AG04449 (cell line): Measurements from ENCODE around the gene TWSG1.

ENCODE experiments used
- CTCF ChIA-PET: fragments of 350-600 bp; formaldehyde crosslinking; extraction: SDS; loops from one replicate; lab custom pipeline; 2021; ENCODE audit warnings: antibody characterized with exemption; lab: Yijun Ruan, JAX
- POLR2A ChIA-PET: fragments of 400-600, 350-600 bp; formaldehyde crosslinking; extraction: SDS; loops from one replicate; lab custom pipeline; 2020; ENCODE audit warnings: antibody characterized with exemption, inconsistent platforms; lab: Yijun Ruan, JAX
- DNase-seq: peaks from one replicate; pipeline ENCODE4 v3.0.0-alpha.2; 2010; ENCODE audit warnings: low read depth, low spot score
- H3K4me3 ChIP-seq: 2 replicates; pipeline ENCODE4 v1.5.1; 2011; ENCODE audit warnings: low read depth, mild to moderate bottlenecking, control low read depth, low read length
- TF ChIP-seq, protein P1 (sequence below): IDR thresholded peaks from one replicate; pipeline ENCODE4 v1.5.1; 2011; ENCODE audit warnings: mild to moderate bottlenecking, moderate library complexity, low read length, control low read depth, inconsistent platforms; ENCODE audit not compliant: insufficient read depth; ENCODE audit errors: missing control alignments

TWSG1 gene

GRCh38 chr18:9293948-9294347, 40.6 kb upstream of the TWSG1 start:
- no peak overlapping the region for H3K4me3 ChIP-seq
- no peak for DNase-seq
- POLR2A ChIA-PET: no interaction called here
- TF ChIP-seq, protein P1, sequence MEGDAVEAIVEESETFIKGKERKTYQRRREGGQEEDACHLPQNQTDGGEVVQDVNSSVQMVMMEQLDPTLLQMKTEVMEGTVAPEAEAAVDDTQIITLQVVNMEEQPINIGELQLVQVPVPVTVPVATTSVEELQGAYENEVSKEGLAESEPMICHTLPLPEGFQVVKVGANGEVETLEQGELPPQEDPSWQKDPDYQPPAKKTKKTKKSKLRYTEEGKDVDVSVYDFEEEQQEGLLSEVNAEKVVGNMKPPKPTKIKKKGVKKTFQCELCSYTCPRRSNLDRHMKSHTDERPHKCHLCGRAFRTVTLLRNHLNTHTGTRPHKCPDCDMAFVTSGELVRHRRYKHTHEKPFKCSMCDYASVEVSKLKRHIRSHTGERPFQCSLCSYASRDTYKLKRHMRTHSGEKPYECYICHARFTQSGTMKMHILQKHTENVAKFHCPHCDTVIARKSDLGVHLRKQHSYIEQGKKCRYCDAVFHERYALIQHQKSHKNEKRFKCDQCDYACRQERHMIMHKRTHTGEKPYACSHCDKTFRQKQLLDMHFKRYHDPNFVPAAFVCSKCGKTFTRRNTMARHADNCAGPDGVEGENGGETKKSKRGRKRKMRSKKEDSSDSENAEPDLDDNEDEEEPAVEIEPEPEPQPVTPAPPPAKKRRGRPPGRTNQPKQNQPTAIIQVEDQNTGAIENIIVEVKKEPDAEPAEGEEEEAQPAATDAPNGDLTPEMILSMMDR: no peak
- CTCF ChIA-PET: no interaction called here

DNA sequence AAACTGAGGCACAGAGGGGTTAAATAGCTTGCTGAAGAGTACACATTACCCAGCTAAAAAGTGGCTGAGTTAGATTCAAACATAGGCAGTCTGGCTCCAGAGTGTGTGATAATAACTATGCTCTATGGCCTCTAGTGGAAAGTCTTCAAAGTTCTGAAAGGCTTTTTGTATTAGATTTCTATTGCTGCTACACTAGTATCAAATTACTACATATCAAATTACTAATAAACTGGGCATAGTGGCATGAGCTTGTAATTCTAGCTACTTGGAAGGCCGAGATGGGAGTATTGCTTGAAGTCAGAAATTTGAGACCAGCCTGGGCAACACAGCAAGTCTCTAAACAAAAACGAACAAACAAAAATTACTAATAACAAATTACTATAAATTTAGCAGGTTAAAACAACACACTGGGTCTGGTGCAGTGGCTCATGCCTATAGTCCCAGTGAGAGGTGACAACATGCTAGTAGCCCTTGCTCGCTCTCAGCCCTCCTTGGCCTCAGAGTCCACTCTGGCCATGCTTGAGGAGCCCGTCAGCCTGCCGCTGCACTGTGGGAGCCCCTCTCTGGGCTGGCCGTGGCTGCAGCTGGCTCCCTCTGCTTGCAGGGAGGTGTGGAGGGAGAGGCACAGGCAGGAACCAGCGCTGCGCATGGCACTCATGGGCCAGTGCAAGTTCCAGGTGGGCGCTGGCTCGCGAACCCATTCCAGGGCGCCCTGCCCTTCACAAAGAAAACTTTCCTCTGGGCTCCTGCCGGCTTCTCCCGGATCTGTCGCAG, 38.2 kb upstream of the TWSG1 start:
- DNase-seq: no peak
- CTCF ChIA-PET: interaction anchor here (1.1 kb wide), 1 partner anchor 220 kb away, joined by 4 read pairs; no protein-coding TSS in a partner anchor
- TF ChIP-seq, protein P1: no peak
- POLR2A ChIA-PET: no interaction called here
- no peak overlapping the region for H3K4me3 ChIP-seq

DNA sequence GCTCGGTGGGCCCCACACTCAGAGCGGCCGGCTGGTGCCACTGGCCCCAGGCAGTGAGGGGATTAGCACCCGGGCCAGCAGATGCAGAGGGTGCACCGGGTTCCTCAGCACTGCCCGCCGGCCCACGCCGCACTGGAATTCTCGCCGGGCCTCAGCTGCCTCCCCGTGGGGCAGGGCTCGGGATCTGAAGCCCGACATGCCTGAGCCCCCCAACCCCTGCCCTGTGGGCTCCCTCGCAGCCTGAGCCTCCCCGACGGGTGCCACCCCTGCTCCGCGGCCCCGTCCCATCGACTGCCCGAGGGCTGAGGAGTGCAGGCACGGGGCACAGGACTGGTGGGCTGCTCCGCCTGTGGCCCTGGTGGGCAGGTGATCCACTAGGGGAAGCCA, 37.6 kb upstream of the TWSG1 start:
- H3K4me3 ChIP-seq: no peak overlapping the region
- POLR2A ChIA-PET: no interaction called here
- DNase-seq: no peak

DNA sequence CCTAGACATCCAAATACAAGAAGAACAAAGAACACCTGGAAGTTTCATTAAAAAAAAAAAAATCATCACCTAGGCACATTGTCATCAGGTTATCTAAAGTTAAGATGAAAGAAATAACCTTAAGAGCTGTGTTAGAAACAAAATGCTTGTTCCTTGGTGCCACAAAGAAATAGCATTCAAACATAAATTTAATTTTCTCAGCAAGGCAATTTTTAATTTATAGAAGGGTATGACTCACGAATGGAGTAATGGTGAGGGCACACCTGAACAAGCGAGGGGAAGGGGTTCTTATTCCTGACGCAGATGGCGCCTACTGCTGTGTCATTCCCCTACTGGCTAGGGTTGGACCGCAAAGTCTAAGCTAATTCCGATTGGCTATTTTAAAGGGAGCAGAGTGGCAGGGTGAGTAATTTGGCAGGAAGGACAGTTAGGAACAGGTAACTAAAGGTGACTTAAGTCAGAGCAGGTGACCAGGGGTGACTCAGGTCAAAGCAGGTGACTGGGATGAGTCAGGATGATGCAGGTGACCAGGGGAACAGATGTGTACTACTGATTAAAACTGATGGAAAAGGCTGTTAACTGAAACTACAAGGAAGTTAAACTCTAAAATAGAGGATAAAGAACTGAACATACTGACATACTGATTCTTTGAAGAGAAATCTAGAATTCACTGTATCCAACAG, 30.0 kb upstream of the TWSG1 start:
- ChIA-PET POLR2A (no interaction called here), CTCF (no interaction called here)
- TF ChIP-seq, protein P1: no peak
- DNase-seq: no peak
- H3K4me3 ChIP-seq: no peak overlapping the region

More for the DNA sequence above, 37.6 kb upstream of the TWSG1 start:
- CTCF ChIA-PET: no interaction called here
- TF ChIP-seq, protein P1: no peak

- CTCF ChIA-PET: no interaction called here
- DNase-seq: no peak
- TF ChIP-seq, protein P1: no peak
- no peak overlapping the region for H3K4me3 ChIP-seq
- POLR2A ChIA-PET: no interaction called here
Measured at GRCh38 chr18:9319333-9319732, 15.2 kb upstream of the TWSG1 start.

DNA sequence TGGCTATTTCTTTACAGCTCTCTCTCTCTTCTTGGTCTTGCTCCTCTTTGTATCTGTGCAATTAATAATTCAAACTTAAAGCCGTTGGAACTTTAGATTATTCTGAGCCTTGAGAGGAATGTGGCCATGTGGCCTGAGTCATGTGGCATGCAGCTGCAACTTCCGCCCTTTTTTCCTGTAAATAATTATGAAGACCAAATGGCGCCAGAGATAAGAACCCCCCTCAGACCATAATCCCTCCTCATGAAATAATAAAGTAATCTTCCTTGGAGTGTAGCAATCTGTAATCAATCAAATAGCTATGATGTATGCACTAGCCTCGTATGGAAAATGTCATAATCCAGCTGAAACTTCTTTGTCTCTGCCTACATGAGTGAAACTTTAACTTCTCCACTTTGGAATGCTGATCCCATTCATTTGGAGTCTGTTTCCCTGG, 13.5 kb upstream of the TWSG1 start:
- ChIA-PET POLR2A (interaction anchor here (1.4 kb wide), 1 partner anchor 12 kb away, joined by 4 read pairs; no protein-coding TSS in a partner anchor), CTCF (interaction anchor here (0.7 to 1.7 kb wide), 2 partner anchors 9 to 13 kb away, joined by 3 to 5 read pairs; partner anchors contain the start of gene TWSG1)
- DNase-seq: no peak
- H3K4me3 ChIP-seq: no peak overlapping the region
- TF ChIP-seq, protein P1: no peak
